HG02973 (cell line): Measurements from ENCODE around the gene LRMDA.

Experiments
- ATAC-seq: cut with Tn5 transposase; IDR thresholded peaks from one replicate; pipeline ENCODE4 v1.9.1; 2021; ENCODE audit warnings: moderate library complexity; ENCODE audit not compliant: unreplicated experiment

The LRMDA gene

DNA sequence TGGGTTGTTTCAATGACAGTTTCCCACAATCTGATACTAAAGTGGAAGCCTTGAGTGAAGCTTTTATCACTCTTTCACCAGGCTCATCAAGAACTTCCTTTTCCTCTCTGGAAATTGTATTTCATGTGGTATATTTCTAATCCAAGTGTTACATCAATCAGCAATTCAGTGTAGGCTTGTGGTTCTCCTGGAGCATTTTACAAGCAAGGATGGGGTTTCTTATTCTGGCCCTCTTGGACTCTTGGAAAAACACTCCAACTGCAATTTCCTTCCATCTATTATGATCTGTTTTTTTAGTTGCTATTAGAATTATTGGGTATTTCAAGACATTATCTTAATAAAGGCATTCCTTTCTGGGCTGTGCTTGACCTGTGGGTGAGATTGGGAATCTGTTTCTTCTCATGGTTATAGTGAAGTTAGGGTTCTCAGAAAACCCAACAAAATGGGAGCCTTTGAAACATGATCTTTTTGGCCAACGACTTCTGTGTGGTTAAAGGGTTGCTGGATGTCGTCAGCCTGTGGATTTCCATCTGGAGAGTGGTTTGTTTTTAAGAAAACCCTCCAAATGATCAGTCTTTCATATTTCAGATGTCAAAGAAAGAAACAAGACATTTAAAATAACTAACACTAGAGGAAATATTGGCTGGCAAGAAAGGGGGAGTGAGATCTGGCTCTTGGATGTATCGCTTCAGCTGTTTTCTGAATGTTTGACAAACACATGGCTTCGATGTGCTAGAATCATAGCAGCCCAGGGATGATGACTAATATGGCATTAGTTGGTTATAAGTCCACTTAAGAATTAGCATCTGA lies 540.2 kb downstream of the LRMDA start:
- ATAC-seq, result no peak

- no peak for ATAC-seq
These were observed 541.3 kb downstream of the LRMDA start for GRCh38 chr10:75972491-75973276.

DNA sequence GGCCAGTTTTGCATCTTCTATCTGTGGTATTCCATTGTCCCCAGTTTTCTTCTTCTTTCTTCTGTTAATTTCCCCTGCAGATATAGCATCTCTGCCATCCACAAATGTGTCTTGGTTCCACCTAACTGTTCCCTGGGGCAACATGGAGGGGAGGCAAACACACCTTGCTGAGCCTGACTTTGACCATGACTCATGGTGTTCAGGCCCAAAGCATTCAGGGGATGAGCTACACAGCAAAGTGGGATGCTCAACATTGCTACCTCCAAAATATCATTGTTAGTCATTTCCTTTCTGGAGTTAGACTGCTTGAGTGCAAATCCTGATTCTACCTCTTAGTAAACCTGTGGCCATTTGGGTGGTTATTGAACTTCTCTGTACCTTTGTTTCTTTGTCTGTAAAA lies 542.7 kb downstream of the LRMDA start:
- no peak for ATAC-seq

- no peak for ATAC-seq
These were observed 545.3 kb downstream of the LRMDA start for GRCh38 chr10:75976681-75977080.

DNA sequence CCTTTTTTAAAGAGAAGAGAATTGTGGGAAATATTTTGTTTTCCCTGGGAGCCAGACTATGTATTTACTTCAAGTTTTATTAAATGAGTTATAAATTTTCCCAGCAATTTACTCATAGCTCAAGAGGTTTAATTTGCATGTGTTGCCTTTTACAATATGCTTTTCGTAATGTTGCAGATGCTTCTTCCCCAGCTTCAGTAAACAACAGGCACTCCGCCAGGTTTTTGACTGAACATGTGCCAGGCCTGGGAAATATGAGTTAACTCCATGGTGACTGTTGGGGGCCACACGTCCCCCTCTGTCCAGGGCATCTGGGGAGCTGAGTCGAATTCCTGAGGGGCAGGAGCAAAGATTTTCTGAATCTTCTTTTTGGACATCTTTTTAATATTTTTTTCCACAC lies 545.7 kb downstream of the LRMDA start:
- no peak for ATAC-seq

- no peak for ATAC-seq
These were observed 546.8 kb downstream of the LRMDA start for GRCh38 chr10:75978213-75978612.

GRCh38 chr10:75980419-75981002 lies 549.1 kb downstream of the LRMDA start:
- ATAC-seq, result no peak

GRCh38 chr10:75982611-75983369 lies 551.4 kb downstream of the LRMDA start:
- ATAC-seq, result no peak

DNA sequence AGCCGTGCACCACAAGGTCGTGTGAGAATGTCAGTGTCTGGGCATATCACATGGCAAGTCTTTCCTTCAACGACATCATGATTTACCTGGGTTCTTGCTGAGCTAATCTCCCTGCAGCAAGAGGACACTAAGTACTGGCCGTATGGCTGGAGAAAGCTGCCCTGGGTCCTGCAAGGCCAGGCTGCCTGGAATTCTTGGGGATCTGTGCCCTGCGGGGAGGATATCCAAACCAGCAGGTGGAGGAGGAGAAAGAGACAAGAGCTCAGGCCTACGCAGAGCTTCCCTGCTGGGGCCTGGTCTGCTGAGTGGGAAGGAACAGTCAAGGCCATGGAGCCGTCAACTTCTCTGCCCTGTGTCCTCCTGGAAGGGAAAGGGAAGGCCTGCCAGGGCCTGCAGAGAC lies 552.6 kb downstream of the LRMDA start:
- ATAC-seq, result no peak

GRCh38 chr10:75987616-75988015 lies 556.2 kb downstream of the LRMDA start:
- ATAC-seq, result no peak

DNA sequence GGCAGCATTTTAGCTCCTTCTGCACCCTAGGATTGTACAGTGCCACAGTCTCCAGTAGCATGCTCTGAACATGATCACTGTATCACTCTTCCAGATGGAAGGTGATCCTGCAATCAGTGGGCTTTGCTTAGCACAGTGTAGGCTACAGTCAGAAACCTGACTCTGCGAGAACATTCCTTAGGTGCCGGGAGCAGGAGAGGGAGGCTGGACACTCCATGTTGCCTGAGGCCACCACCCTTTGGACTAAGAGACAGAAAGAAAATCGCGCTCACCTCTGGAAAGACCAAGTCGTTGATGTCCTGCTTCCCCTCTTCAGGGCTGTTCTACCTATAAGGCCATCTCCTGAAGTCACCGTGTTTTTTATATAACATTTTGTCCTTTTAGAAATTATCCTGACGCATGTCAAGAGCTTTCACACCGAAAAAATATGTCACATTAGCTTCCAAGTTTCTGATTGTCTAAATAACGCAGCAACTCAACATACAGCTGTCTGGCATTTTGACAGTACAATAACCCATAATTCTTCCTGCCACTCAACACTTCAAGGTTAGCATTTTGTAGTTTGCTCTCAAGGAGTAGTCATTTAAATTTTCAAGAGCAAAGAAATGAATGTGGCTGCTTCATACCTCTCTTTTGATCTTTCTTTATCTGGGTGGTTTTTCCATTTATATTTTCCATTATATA lies 563.1 kb downstream of the LRMDA start:
- ATAC-seq, result no peak

DNA sequence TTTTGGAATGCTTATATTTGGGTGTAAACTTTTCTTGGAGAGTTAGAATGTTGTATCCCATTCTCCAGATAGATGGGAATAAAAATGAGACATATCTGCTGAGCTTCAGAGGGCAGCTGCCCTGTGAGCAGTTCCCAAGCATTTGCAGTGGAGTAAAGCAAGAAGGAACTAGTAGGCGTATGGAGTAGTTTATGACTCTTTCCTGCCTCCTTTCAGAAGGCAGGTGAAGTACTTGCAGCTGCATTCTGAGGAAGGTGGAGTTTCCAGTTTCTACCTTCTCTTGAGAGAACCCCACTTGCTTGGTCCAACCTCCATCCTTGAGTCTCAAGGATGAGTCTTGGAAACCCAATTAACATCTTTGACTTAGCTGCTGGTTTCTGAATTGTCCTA lies 563.6 kb downstream of the LRMDA start:
- ATAC-seq, result no peak

- ATAC-seq, result no peak
These were observed 564.3 kb downstream of the LRMDA start for GRCh38 chr10:75995720-75996119.

- ATAC-seq, result no peak
These were observed 567.6 kb downstream of the LRMDA start for GRCh38 chr10:75999001-75999400.

GRCh38 chr10:75999515-76000209 lies 568.2 kb downstream of the LRMDA start:
- no peak for ATAC-seq

GRCh38 chr10:76000550-76000949 lies 569.1 kb downstream of the LRMDA start:
- no peak for ATAC-seq

- ATAC-seq, result no peak
These were observed 569.6 kb downstream of the LRMDA start for GRCh38 chr10:76001019-76001418.

DNA sequence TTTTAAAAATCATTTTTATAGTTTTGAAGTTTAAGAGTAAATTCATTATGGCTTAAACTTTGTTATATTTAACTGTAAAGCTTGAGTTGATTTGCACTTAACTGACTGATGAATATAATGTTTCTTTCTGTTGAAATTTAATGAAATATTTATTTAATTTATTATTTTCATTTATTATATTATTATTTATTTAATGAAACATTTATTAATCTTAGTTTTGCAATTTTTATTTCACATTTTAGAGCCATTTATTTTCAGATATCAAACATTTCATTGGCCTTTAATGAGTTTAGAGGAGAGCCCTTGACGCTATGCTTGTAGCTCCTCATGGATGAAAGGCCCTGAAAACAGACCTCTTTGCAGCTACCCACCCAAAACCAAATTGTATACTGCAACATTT lies 570.0 kb downstream of the LRMDA start:
- ATAC-seq, result no peak

DNA sequence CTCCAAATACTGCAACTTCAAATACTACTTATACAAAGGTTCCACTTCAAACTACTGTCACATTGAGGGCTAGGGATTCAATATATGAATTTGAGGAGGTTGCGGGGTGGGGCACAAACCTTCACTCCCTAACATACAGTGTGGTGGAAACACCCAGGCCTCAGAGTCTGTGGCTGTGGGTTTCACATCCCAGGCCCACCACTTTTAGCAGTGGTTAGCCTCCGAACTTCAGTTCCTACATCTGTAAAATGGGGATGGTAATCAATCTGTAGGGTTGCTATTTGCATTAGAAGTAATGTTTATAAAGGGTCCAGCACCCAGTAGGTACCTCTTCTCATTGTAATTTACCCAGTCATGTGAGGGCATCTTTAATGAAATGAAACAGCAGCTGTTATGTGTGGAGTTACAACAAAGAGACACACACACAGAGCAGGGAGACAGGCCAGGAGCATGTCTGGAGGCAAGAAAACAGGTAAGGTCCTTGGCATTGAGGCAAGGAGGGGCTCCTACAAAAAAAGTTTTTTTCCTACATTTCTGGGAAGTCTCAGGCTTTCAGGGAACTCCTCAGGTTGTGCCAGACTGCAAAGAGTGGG lies 570.9 kb downstream of the LRMDA start:
- ATAC-seq, result no peak
